Endothelial cell of umbilical vein (primary cell): ENCODE data around the gene TMEM254. TPM values are rescaled to one million over a fixed set of nuclear protein-coding genes. Genes with fewer than 3 reads are reported as not detected.

Source experiments
- BruUV-seq: library from RNA; stranded (reverse); fragments of 400-500 nt; replicated peaks from 2 replicates; lab custom pipeline; 2021; lab: Mats Ljungman, UMichigan
- CTCF ChIA-PET: fragments of 300-600, 350-600 bp; sonication (Branson Sonifier 250); formaldehyde crosslinking; loops from one replicate; lab custom pipeline; 2021; ENCODE audit warnings: antibody characterized with exemption, inconsistent platforms; lab: Charles Lee
- POLR2A ChIA-PET: fragments of 300-600, 350-600 bp; sonication (Branson Sonifier 250); formaldehyde crosslinking; loops from one replicate; lab custom pipeline; 2021; ENCODE audit warnings: antibody characterized with exemption, inconsistent platforms; lab: Charles Lee
- DNase-seq: peaks from one replicate; pipeline ENCODE4 v3.0.0-alpha.2; 2011; ENCODE audit warnings: low read depth, low spot score
- FAIRE-seq: peaks from 2 replicates; lab custom pipeline; 2011; peaks lifted over from hg19 to GRCh38; lab: Jason Lieb, UNC
- H2AFZ ChIP-seq: 2 replicates; pipeline ENCODE4 v1.6.0; 2012; ENCODE audit warnings: low read depth, low read length, control low read depth, inconsistent platforms
- H3K27ac ChIP-seq: 2 replicates; pipeline ENCODE4 v1.5.1; 2011; ENCODE audit warnings: low read depth, mild to moderate bottlenecking, control low read depth, low read length, moderate library complexity; ENCODE audit not compliant: insufficient read depth
- H3K27me3 ChIP-seq, 2 experiments: 2 replicates each; pipeline versions ENCODE4 v1.6.0 to v1.6.1; 2011; ENCODE audit warnings: low read length in 2 of 2, mixed read lengths in 1 of 2; ENCODE audit not compliant: control insufficient read depth in 2 of 2, insufficient read depth in 2 of 2
- H3K36me3 ChIP-seq, 2 experiments: 2 replicates in 1 of 2; 3 replicates in 1 of 2; pipeline ENCODE4 v1.5.1; 2011; ENCODE audit warnings: low read length in 2 of 2, mild to moderate bottlenecking in 1 of 2, moderate library complexity in 1 of 2; ENCODE audit not compliant: control insufficient read depth in 2 of 2, insufficient read depth in 2 of 2; ENCODE audit errors: extremely low read depth in 1 of 2
- H3K4me1 ChIP-seq: 3 replicates; pipeline ENCODE4 v1.5.1; 2011; ENCODE audit warnings: mild to moderate bottlenecking, low read length; ENCODE audit not compliant: control insufficient read depth, insufficient read depth; ENCODE audit errors: extremely low read depth
- H3K4me2 ChIP-seq: 2 replicates; pipeline ENCODE4 v1.6.1; 2011; ENCODE audit warnings: low read length, control low read depth, mixed read lengths; ENCODE audit not compliant: insufficient read depth
- H3K4me3 ChIP-seq, 3 experiments: fragments of 200-600 bp in 1 of 3; sonication (generic), shearing (Covaris generic) in 1 of 3; replicated peaks in 1 of 3; 2 replicates each; pipeline ENCODE4 v1.5.1; 2011 to 2016; ENCODE audit warnings: control low read depth in 3 of 3, low read length in 3 of 3, mild to moderate bottlenecking in 2 of 3, inconsistent platforms in 1 of 3, low read depth in 1 of 3, moderate library complexity in 1 of 3; ENCODE audit not compliant: insufficient read depth in 1 of 3
- H3K79me2 ChIP-seq: 2 replicates; pipeline ENCODE4 v1.6.0; 2012; ENCODE audit warnings: low read length, inconsistent platforms; ENCODE audit not compliant: control insufficient read depth, insufficient read depth
- H3K9ac ChIP-seq: replicated peaks from 2 replicates; pipeline ENCODE3; 2011; ENCODE audit warnings: low read length, control low read depth; ENCODE audit not compliant: insufficient read depth; ENCODE audit errors: extremely low read depth
- H3K9me1 ChIP-seq: replicated peaks from 3 replicates; pipeline ENCODE4 v1.6.0; 2011; ENCODE audit warnings: mild to moderate bottlenecking, low read length; ENCODE audit not compliant: control insufficient read depth, insufficient read depth; ENCODE audit errors: extremely low read depth
- H3K9me3 ChIP-seq: replicated peaks from 2 replicates; pipeline ENCODE4 v1.5.1; 2012; ENCODE audit warnings: low read length, inconsistent platforms; ENCODE audit not compliant: control insufficient read depth, insufficient read depth
- H4K20me1 ChIP-seq: replicated peaks from 2 replicates; pipeline ENCODE3; 2011; ENCODE audit warnings: mild to moderate bottlenecking, low read length; ENCODE audit not compliant: control insufficient read depth, insufficient read depth; ENCODE audit errors: extremely low read depth
- CTCF ChIP-seq, 2 donors: IDR thresholded peaks; 1 replicate in 1 of 2; 2 replicates in 1 of 2; pipeline ENCODE4 v1.5.1; 2011; ENCODE audit warnings: low read length in 2 of 2, mild to moderate bottlenecking in 2 of 2, moderate library complexity in 2 of 2, control low read depth in 1 of 2, inconsistent platforms in 1 of 2, low read depth in 1 of 2; ENCODE audit not compliant: insufficient read depth in 1 of 2; ENCODE audit errors: extremely low read depth in 1 of 2
- EZH2 ChIP-seq: IDR thresholded peaks from 2 replicates; pipeline ENCODE4 v1.6.1; 2012; ENCODE audit warnings: borderline replicate concordance, low read depth, mild to moderate bottlenecking, moderate library complexity, low read length, inconsistent platforms; ENCODE audit not compliant: severe bottlenecking
- FOS ChIP-seq: IDR thresholded peaks from 2 replicates; pipeline ENCODE4 v1.6.1; 2011; ENCODE audit warnings: mild to moderate bottlenecking, low read length, moderate library complexity, borderline replicate concordance; ENCODE audit not compliant: insufficient read depth
- GATA2 ChIP-seq: IDR thresholded peaks from 2 replicates; pipeline ENCODE4 v1.7.0; 2011; ENCODE audit warnings: low read depth, mild to moderate bottlenecking, moderate library complexity, mixed read lengths, low read length; ENCODE audit not compliant: insufficient read length, insufficient read depth
- JUN ChIP-seq: IDR thresholded peaks from 2 replicates; pipeline ENCODE4 v1.6.1; 2011; ENCODE audit warnings: borderline replicate concordance, low read depth; ENCODE audit not compliant: insufficient read length, insufficient read depth
- MAX ChIP-seq: IDR thresholded peaks from 2 replicates; pipeline ENCODE4 v1.6.1; 2011; ENCODE audit not compliant: insufficient read depth, insufficient read length
- MYC ChIP-seq: IDR thresholded peaks from one replicate; pipeline ENCODE4 v1.6.1; 2011; ENCODE audit warnings: mild to moderate bottlenecking, low read depth, low read length
- POLR2A ChIP-seq: IDR thresholded peaks from 2 replicates; pipeline ENCODE4 v1.6.1; 2012; ENCODE audit warnings: low read depth, mild to moderate bottlenecking, control low read depth, low read length
- POLR2AphosphoS5 ChIP-seq: IDR thresholded peaks from 2 replicates; pipeline ENCODE4 v1.6.1; 2012; ENCODE audit warnings: low read depth, mild to moderate bottlenecking, control low read depth, low read length, moderate library complexity; ENCODE audit not compliant: insufficient read depth
- dilution Hi-C: fragments of 300-500 bp; cut with MboI; formaldehyde crosslinking; loops from one replicate; pipeline ENCODE4 v1.15.0; 2019; ENCODE audit warnings: low sequenced_read_pairs; ENCODE audit not compliant: extremely low pct_ligation_motif_present
- intact Hi-C: fragments of 100-400 bp; cut with micrococcal nuclease; formaldehyde crosslinking; loops from one replicate; pipeline ENCODE4 v1.10.0; 2022
- polyA plus RNA-seq, 4 experiments: library from polyadenylated mRNA; depleted of rRNA in 3 of 4; stranded (reverse) in 3 of 4; unstranded in 1 of 4; fragments of >200 nt; gene quantifications; 2 replicates each; pipeline versions ENCODE4 v1.2.1 to v1.2.3, GENCODE V29; 2011 to 2012; ENCODE audit warnings: missing spikeins in 1 of 4
- total RNA-seq: library from RNA; stranded (reverse); gene quantifications from 2 replicates; pipeline ENCODE4 v1.2.3, GENCODE V29; 2021

TMEM254 gene
- total and polyA plus RNA-seq, 2 donors (not counting 3 experiments of a cell fraction or from before 2014, with no cell fraction given), result 10.1 to 13.4 TPM

GRCh38 chr10:80122110-80122710 is 43.7 kb downstream of the TMEM254 start:
- no peak overlapping the region for H3K27ac ChIP-seq

More at GRCh38 chr10:80122110-80122710, 43.7 kb downstream of the TMEM254 start:
- no peak overlapping the region for H3K4me2 ChIP-seq
- no peaks in the 10 kb centered on the region for H3K9me3 ChIP-seq
- intact Hi-C loops, result no loop called here
- dilution Hi-C loops, result no loop called here
- no peaks in the 10 kb centered on the region for H4K20me1 ChIP-seq
- H2AFZ ChIP-seq, result no peak overlapping the region
- no peak overlapping the region for H3K9ac ChIP-seq
- no peak for TF ChIP-seq GATA2
- no peak for TF ChIP-seq POLR2A
- no peak for TF ChIP-seq EZH2
- no peak for TF ChIP-seq CTCF (IDR thresholded peaks at IDR 0.05; ENCODE audit: extremely low read depth in 1 of 2, insufficient read depth in 1 of 2, low read depth in 1 of 2, low read length in 2 of 2)
- TF ChIP-seq FOS, result no peak
- TF ChIP-seq MAX, result no peak
- TF ChIP-seq MYC, result no peak
- no peak for TF ChIP-seq JUN
- no peak for TF ChIP-seq POLR2AphosphoS5
- ChIA-PET POLR2A (no interaction called here), CTCF (interaction anchor here (1.1 kb wide), 1 partner anchor 43 kb away, joined by 3 read pairs; no protein-coding TSS in a partner anchor)
- H3K4me1 ChIP-seq, result no peaks in the 10 kb centered on the region
- H3K36me3 ChIP-seq, result no peaks in the 10 kb centered on the region
- BruUV-seq, result no TSS peak
- FAIRE-seq (no peak), DNase-seq (no peak)
- peaks cover 2 to 4% of the 10 kb centered on the region in 2 experiments for H3K27me3 ChIP-seq
- H3K4me3 ChIP-seq, result no peak overlapping the region
- no peaks in the 10 kb centered on the region for H3K9me1 ChIP-seq
- no peaks in the 10 kb centered on the region for H3K79me2 ChIP-seq
